ENCODE results near the gene PSMA6.

Gene PSMA6

DNA sequence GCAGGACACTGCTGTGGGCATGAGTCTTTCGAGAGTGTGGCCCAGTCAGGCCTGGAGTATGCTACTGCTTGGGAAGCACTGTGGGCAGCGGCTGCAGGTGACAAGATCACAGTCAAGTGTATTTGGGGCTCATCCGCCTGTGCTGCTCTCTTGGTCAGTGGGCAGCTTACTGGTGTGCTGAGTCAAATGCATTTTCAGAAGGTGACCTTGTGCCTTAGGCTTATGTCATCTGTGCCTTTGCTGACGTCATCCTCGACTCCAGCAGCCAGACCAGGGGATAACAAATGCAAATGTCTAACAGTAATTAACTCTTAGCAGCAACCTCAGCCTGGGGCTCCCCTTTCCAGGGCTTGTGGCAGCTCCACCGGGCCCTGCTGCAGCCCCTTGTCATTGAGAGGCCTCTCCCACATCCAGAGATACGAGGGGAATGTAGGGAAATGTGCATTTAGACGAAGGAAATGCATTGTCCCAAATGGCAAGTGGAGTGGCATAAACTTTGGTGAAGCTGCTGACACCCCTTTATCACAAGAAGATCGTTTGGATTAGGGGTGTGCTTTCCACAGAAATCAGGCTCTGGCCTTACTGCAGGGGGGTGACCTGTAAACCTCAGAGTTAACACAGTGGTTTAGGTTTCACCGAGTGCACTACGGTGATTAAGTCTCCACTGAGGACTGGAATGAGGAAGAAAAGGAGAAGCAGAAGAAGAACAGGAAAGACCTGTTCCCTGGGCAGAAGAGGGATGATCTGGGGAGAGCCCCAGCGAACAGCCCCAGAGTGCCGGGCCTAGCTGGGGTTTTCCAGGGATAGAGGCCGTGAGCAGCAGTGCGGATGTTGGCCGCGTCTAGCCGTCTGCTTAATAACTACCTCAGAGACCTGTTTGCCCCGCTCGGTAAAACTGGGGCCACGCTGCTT, 39.7 kb downstream of the PSMA6 start:
- TF ChIP-seq GATA3 (IDR thresholded peaks at IDR 0.05; ENCODE audit: low read depth, low read length): no peak
- no peak for TF ChIP-seq GATA2 (IDR thresholded peaks at IDR 0.05; ENCODE audit: low read depth, low read length)

GRCh38 chr14:35332517-35333263, 40.5 kb downstream of the PSMA6 start:
- TF ChIP-seq GATA3 (IDR thresholded peaks at IDR 0.05; ENCODE audit: low read depth, low read length) (no peak), GATA2 (IDR thresholded peaks at IDR 0.05; ENCODE audit: low read depth, low read length) (no peak)

- TF ChIP-seq GATA2 (IDR thresholded peaks at IDR 0.05; ENCODE audit: low read depth, low read length): no peak
- no peak for TF ChIP-seq GATA3 (IDR thresholded peaks at IDR 0.05; ENCODE audit: low read depth, low read length)
Observed at GRCh38 chr14:35333264-35333730, 41.1 kb downstream of the PSMA6 start.

DNA sequence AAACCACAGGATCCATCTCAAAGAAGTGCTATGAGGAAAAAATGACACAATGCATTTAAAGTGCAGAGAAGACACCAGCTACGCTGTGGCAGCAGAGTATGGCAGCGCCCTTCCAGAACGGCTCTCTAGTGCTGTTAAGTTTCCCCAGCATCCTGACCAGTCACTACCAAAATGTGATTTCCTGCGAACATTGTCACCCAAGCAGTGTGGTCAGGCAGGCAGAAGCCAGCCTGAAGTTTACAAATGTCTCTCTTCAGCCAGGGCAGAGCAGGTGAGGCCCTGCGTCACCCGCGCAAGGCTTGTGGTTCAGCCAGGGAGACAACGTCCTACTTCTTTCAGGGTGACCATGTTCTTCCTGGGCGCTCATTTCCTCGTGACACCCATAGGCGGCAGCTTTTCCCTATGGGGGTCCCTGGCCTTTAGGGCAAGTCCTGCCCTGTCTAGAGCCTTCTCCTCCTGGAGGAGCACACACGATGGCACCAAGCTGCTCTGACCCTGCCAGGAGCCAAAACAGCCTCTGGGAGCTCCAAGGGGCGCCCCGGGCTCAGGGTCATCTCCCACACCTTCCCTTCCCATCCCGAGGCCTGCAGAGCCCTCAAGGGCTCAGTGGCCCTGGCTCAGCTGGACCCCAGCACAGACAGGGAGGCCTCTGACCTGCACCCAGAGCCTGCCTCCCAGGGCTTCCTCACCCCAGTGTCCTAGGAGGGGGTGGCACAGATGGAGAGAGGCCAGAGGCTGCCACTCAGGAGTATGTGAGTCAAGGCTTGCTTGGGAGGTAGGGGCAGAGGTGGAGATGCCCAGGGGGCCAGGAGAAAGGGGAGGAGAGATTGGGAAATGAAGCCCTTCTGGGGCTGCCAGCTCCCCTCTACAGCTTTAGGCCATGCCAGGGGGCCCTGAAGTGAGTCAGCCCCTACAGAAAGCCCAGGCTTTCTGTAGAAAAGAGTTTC, 41.9 kb downstream of the PSMA6 start:
- TF ChIP-seq GATA3 (IDR thresholded peaks at IDR 0.05; ENCODE audit: low read depth, low read length): no peak
- no peak for TF ChIP-seq GATA2 (IDR thresholded peaks at IDR 0.05; ENCODE audit: low read depth, low read length)

DNA sequence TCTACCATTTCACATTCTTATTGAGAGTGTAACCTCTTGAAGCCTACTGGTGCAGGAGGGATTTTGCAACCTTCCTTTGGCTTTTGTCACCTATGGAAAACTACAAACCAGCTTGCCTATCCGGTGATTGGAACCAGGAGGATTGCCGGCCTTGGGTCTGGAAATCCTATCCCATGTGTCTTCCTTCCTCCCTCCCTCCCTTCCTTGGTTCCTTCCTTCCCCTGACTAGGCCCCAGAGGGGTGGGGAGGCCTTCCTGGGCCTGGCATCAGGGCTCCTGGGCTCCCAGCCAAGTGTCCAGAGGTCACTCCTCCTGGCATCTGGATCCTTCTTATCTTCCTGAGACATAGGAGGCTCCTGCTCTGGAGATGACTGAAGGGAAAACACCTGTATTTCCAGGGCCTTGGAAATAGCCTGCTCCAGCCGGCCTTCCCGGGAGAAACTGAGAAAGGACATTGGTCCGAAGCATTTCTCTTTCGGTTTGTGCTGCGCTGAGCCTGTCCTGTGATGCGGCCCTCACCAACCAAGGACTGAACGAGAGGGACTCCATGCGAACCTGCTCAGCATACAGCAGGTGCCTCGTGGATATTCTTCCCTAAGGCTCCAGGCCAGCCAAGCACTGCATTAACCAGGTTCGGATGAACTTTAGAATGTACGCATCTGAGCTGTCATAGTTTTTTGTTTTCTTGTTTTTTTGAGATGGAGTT, 43.4 kb downstream of the PSMA6 start:
- TF ChIP-seq GATA3 (IDR thresholded peaks at IDR 0.05; ENCODE audit: low read depth, low read length) (no peak), GATA2 (IDR thresholded peaks at IDR 0.05; ENCODE audit: low read depth, low read length) (no peak)

- no peak for TF ChIP-seq GATA2 (IDR thresholded peaks at IDR 0.05; ENCODE audit: low read depth, low read length)
- no peak for TF ChIP-seq GATA3 (IDR thresholded peaks at IDR 0.05; ENCODE audit: low read depth, low read length)
Observed at GRCh38 chr14:35336494-35337268, 44.5 kb downstream of the PSMA6 start.

DNA sequence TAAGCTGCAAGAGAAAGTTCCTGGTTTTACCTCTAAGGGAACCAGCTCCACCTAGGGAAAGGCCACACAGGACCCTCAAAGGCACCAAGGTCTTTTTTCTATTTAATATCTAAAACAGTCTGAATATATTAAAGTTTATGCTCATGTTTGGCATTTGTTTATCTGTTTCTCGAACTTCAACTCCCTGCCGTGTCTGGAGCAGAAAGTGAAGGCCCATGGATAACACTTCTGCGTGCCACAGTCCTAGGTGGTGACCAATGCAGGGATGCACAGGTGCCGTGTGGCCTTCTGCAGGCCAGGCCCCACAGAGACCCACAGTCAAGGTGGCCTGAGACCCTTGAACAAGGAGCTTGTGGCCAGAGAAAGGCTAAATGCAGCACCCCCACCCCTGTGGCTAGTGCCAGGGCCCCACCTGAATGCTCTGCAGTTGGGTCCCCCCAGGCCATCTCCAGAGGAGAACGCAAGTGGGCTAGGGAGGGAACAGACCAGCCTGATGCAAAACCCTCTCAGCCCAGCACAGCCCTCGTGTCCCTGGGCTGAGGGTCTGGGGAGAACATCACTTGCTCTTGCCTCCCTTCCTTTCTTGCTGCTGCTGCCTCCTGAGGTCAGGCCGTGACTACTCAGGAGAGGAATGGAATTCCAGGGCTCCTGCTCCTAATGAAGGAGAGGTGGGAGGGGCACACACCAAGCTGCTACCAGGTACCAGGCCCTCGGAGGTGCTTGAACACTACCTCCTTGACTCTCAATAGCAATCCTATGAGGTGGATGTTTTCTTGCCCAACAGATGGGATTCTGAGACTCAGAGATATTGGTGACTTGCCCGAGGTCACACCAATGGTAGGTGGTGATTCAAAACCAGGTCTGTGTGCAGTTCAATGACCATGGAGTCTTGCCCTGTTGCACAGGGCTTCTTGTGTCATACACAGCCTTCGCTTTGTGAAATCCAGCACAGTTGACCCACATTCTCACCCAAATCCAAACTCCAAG, 45.4 kb downstream of the PSMA6 start:
- TF ChIP-seq GATA3 (IDR thresholded peaks at IDR 0.05; ENCODE audit: low read depth, low read length): no peak
- TF ChIP-seq GATA2 (IDR thresholded peaks at IDR 0.05; ENCODE audit: low read depth, low read length): no peak

- TF ChIP-seq GATA2 (IDR thresholded peaks at IDR 0.05; ENCODE audit: low read depth, low read length) (no peak), GATA3 (IDR thresholded peaks at IDR 0.05; ENCODE audit: low read depth, low read length) (no peak)
Observed at GRCh38 chr14:35338731-35339405, 46.7 kb downstream of the PSMA6 start.

- TF ChIP-seq GATA3 (IDR thresholded peaks at IDR 0.05; ENCODE audit: low read depth, low read length): no peak
- no peak for TF ChIP-seq GATA2 (IDR thresholded peaks at IDR 0.05; ENCODE audit: low read depth, low read length)
Observed at GRCh38 chr14:35339761-35340406, 47.7 kb downstream of the PSMA6 start.

Data from SH-SY5Y (cell line).